Motor neuron (in vitro differentiated cells): ENCODE measurements around the gene IP6K2. TPM values are rescaled to one million over a fixed set of nuclear protein-coding genes. Genes with fewer than 3 reads are reported as not detected.
"Not testable (repeated sequence)": the region's sequence is repeated elsewhere in the genome, so short reads cannot be mapped to it uniquely, and the experiment has no call there.

Source experiments
- ATAC-seq, 8 experiments: fragments of 200-7000 bp; cut with Tn5 transposase; replicated peaks in 6 of 8; 2 replicates each; pipeline ENCODE4 v1.8.0; 2021; ENCODE audit warnings: mild to moderate bottlenecking in 8 of 8, moderate library complexity in 8 of 8
- H3K27ac ChIP-seq, 2 donors: fragments of 250-450 bp; sonication (Bioruptor Pico); 2 replicates each; pipeline ENCODE4 v1.9.0; 2021; ENCODE audit warnings: antibody characterized with exemption in 2 of 2, mild to moderate bottlenecking in 2 of 2, moderate library complexity in 1 of 2
- H3K4me1 ChIP-seq, 2 donors: fragments of 250-450 bp; sonication (Bioruptor Pico); replicated peaks in 1 of 2; 2 replicates each; pipeline ENCODE4 v1.6.1; 2021; ENCODE audit warnings: antibody characterized with exemption in 2 of 2, mild to moderate bottlenecking in 2 of 2, moderate library complexity in 1 of 2
- H3K4me3 ChIP-seq, 5 donors: fragments of 250-450 bp; sonication (Bioruptor Pico); 2 replicates each; pipeline ENCODE4 v1.9.0; 2021; ENCODE audit warnings: antibody characterized with exemption in 5 of 5, mild to moderate bottlenecking in 5 of 5, moderate library complexity in 4 of 5
- WGBS, 10 experiments: fragments of 450-650 bp; shearing (Covaris generic); methylation state at CpG; one replicate each; pipeline ENCODE4 v1.0.0; 2022; 5-methylcytosine and 5-hydroxymethylcytosine counted together
- in situ Hi-C, 9 experiments: fragments of 400-800 bp; cut with MboI; loops; one replicate each; pipeline ENCODE4 v1.15.0; 2021; ENCODE audit warnings: low sequenced_read_pairs in 9 of 9, low pct_unique_long_range_greater_than_20kb in 2 of 9; ENCODE audit not compliant: unreplicated experiment in 9 of 9
- total RNA-seq, 8 experiments: library from RNA; unstranded; fragments of 300-600 nt; gene quantifications; 2 replicates each; pipeline versions ENCODE4 v1.2.3 to v1.2.4, GENCODE V29; 2022

Gene IP6K2
- 100 to 1,000 TPM in 7 of 8 experiments, 10 to 100 TPM in 1; 81.9 to 215 (median 154) TPM for total RNA-seq

DNA sequence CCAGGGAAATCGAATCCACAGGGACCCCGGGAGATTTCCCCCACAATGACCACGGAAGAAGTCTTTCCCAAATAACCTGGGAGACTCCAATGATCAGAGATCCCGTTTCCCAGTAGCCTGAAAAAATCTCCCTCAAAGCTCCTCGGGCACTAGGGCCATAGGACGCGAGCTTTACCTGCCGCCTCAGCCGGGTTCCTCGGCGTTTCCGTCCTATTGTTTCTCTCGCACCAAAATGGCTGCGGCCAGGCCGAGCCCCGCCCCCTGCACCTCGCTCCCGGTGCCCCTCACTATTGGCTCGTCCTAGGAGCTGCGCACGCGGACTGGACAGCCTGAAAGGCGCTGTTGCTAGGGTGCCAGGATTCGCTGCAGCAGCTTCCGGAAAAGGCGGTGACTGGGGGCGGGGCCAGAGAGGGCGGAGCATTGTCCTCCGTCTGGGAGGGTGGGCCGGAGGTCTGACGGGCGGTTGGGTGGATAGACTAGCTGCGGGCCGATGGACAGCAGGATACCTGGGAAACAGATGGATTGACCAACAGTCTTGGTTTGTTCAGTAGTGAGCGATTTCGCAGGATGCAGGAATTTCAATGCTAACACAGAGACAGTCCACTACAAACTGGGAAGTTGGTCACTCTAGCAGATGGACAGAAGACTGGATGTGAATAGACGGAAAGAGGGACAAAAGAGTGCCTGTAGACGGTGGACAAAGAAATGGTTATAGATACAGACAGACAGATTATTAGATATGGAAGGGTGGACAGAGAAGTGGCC lies at the start of gene IP6K2:
Gene IP6K2, minus strand, starts transcription at position 240 of the 765 bp plus-strand sequence. CDS start 21,930 bp downstream, outside the sequence.
- peak within 1 kb of the TSS; percentile 77 to 93 (median 80) for H3K4me3 ChIP-seq
- peaks cover 10 to 15% of the 10 kb centered on the region in 2 donors for H3K4me1 ChIP-seq
- H3K27ac ChIP-seq, result peak within 1 kb of the TSS; percentile 92 to 94
- peak; percentile 97 to 100 (median 99) for ATAC-seq
- in situ Hi-C loops, result no loop called here
- 0 to 83% (median 5%) methylated on average over 1 to 9 of the region's 38 CpGs; no CpG with 5 or more reads in 3 of the 10 experiments for WGBS, 10 experiments

- Histone ChIP-seq H3K4me1 (no peaks in the 10 kb centered on the region), H3K27ac (no peak overlapping the region), H3K4me3 (no peak overlapping the region)
- in situ Hi-C loops, result no loop called here
- no peak for ATAC-seq
- WGBS, 10 experiments, result 29 to 100% (median 100%) methylated on average over 1 of the region's 1 CpG; no CpG with 5 or more reads in 3 of the 10 experiments
These were observed 48.4 kb upstream of the IP6K2 start for GRCh38 chr3:48765376-48765775.

- 75 to 100% (median 92%) methylated on average over 2 to 3 of the region's 3 CpGs for WGBS, 10 experiments
- H3K27ac ChIP-seq, result no peak overlapping the region
- no peak for ATAC-seq
- in situ Hi-C loops, result no loop called here
- H3K4me3 ChIP-seq, result no peak overlapping the region
- H3K4me1 ChIP-seq, result no peaks in the 10 kb centered on the region
These were observed 45.8 kb upstream of the IP6K2 start for GRCh38 chr3:48762816-48763215.

DNA sequence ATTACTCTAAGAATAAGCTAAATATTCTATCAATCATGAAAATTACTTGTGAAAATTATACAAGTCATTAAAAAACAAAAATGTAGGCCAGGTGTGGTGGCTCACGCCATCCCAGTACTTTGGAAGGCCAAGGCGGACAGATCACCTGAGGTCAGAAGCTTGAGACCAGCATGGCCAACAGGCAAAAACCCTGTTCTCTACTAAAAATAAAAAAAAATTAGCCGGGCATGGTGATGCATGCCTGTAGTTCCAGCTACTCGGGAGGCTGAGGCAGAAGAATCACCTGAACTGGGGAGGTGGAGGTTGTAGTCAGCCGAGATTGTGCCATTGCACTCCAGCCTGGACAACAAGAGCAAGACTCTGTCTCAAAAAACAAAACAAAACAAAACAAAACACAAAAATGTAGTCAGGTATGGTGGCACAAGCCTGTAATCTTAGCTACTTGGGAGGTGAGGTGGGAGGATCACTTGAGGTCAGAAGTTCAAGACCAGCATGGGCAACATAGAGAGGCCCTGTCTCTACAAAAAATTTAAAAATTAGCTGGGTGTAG lies 43.0 kb upstream of the IP6K2 start:
- H3K4me1 ChIP-seq, ATAC-seq, in situ Hi-C loops, H3K4me3 ChIP-seq, H3K27ac ChIP-seq: not testable (repeated sequence)
- 80 to 100% (median 95%) methylated on average over 1 to 5 of the region's 5 CpGs; no CpG with 5 or more reads in 2 of the 10 experiments for WGBS, 10 experiments

DNA sequence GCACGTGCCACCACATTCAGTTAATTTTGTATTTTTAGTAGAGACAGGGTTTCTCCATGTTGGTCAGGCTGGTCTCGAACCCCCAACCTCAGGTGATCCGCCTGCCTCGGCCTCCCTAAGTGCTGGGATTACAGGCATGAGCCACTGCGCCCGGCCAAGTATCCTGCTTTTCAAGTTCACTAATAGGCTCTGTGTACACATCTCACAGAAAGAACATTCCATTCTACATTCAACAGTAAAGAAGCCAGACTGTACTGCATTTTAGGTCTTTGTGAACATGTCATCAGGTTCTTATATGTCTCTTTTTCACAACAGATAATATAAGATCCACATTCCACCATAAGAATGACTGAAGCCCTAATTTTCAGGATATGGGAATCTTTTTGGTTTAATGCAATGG lies 42.5 kb upstream of the IP6K2 start:
- in situ Hi-C loops, H3K4me1 ChIP-seq, H3K27ac ChIP-seq, H3K4me3 ChIP-seq: not testable (repeated sequence)
- peak in 1 of 8 experiments; percentile 23 for ATAC-seq
- WGBS, 10 experiments, result 93 to 100% (median 99%) methylated on average over 1 to 5 of the region's 6 CpGs; no CpG with 5 or more reads in 6 of the 10 experiments

GRCh38 chr3:48759071-48759470 lies 42.0 kb upstream of the IP6K2 start:
- Histone ChIP-seq H3K4me3 (no peak overlapping the region), H3K27ac (no peak overlapping the region), H3K4me1 (no peaks in the 10 kb centered on the region)
- no CpG with 5 or more reads among the region's 4 CpGs for WGBS, 10 experiments
- no peak for ATAC-seq
- in situ Hi-C loops, result no loop called here

GRCh38 chr3:48756640-48757039 lies 39.6 kb upstream of the IP6K2 start:
- in situ Hi-C loops, result no loop called here
- no peak for ATAC-seq
- H3K4me3 ChIP-seq, result no peak overlapping the region
- 46 to 100% (median 83%) methylated on average over 2 to 5 of the region's 5 CpGs; no CpG with 5 or more reads in 1 of the 10 experiments for WGBS, 10 experiments
- H3K27ac ChIP-seq, result no peak overlapping the region
- H3K4me1 ChIP-seq, result no peaks in the 10 kb centered on the region

- in situ Hi-C loops, result no loop called here
- Histone ChIP-seq H3K4me1 (no peaks in the 10 kb centered on the region), H3K4me3 (no peak overlapping the region), H3K27ac (no peak overlapping the region)
- 20 to 100% (median 80%) methylated on average over 1 of the region's 1 CpG; no CpG with 5 or more reads in 5 of the 10 experiments for WGBS, 10 experiments
- no peak for ATAC-seq
These were observed 33.8 kb upstream of the IP6K2 start for GRCh38 chr3:48750856-48751255.

DNA sequence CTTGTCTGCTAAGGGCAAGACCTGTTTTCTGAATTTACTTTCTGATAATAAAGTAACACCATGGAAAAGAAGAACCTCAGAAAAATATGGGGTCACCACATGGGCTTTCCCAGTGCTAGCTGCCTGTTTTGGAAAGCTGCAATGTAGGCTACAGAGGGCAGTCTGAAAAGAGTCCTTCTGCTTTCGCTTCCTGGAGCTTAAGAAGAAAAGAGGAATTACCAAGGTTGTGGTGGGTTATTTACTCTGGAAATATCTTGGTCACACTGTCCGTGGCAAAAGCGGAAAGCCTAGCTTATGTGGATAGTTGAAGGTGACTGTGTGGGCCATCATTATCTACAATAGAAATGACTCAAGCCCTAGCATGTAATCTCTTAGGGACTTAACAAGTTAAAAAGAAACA lies 31.7 kb upstream of the IP6K2 start:
- no peaks in the 10 kb centered on the region for H3K4me1 ChIP-seq
- in situ Hi-C loops, result no loop called here
- H3K4me3 ChIP-seq, result no peak overlapping the region
- ATAC-seq, result no peak
- H3K27ac ChIP-seq, result no peak overlapping the region
- WGBS, 10 experiments, result 88 to 100% (median 100%) methylated on average over 1 to 3 of the region's 3 CpGs

DNA sequence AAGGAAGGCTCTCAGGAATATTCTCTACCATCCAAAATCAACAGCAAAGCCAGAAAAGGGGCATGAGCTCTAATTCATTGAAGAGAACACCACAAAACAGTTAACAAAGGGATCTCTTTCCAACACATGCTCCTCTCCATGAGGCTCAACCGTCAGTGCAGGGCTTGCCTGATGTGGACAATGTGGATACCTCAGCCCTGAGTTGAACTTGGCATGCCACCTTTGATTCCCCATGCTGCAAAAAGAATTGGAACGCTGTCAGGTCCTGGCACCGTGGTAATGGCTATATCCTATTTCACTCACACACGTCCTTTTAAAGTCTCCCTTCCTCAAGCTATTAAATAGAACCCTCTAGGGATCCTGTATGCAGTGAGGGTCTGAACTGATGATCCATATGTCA lies 30.7 kb upstream of the IP6K2 start:
- H3K27ac ChIP-seq, result no peak overlapping the region
- in situ Hi-C loops, result no loop called here

DNA sequence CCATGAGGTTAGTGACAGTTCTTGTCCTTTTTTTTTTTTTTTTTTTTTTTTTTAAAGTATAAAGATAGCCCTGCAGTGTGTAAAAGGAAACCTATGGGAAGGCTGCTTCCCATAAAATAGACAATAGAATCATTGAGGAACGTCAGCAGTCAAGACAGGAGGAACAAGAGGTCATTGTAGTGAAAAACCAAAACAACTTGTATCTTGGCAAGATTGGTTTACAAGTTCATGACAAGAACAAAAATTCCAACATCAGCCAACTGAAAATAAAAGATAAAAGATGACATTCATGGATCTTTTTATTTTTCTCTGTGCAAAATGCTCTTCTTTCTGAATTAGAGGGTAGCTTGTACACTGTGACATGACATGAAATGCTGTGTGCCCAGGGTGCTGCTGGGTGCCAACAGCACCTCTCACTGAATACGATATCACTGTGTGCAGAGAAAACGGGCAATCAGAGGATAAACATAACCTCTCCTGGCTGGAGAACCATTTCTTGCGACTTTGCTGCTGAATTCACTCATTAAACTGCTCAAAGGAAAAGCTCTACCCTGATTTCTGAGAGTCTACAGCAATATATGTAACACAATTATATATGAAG lies 30.1 kb upstream of the IP6K2 start:
- no peak overlapping the region for H3K4me3 ChIP-seq
- no peak overlapping the region for H3K27ac ChIP-seq
- no peak for ATAC-seq
- in situ Hi-C loops, result no loop called here
- H3K4me1 ChIP-seq, result no peaks in the 10 kb centered on the region
- 25 to 100% (median 74%) methylated on average over 1 to 4 of the region's 4 CpGs for WGBS, 10 experiments

More for the DNA sequence above, 30.7 kb upstream of the IP6K2 start:
- Histone ChIP-seq H3K4me1 (no peaks in the 10 kb centered on the region), H3K4me3 (no peak overlapping the region)
- no peak for ATAC-seq
- 81 to 100% (median 89%) methylated on average over 2 to 4 of the region's 4 CpGs; no CpG with 5 or more reads in 4 of the 10 experiments for WGBS, 10 experiments

GRCh38 chr3:48743773-48744172 lies 26.8 kb upstream of the IP6K2 start:
- Histone ChIP-seq H3K27ac (no peak overlapping the region), H3K4me1 (peaks cover 8 to 12% of the 10 kb centered on the region in 2 donors), H3K4me3 (no peak overlapping the region)
- ATAC-seq, result no peak
- WGBS, 10 experiments, result 67 to 100% (median 90%) methylated on average over 1 to 6 of the region's 7 CpGs; no CpG with 5 or more reads in 1 of the 10 experiments
- in situ Hi-C loops, result no loop called here

DNA sequence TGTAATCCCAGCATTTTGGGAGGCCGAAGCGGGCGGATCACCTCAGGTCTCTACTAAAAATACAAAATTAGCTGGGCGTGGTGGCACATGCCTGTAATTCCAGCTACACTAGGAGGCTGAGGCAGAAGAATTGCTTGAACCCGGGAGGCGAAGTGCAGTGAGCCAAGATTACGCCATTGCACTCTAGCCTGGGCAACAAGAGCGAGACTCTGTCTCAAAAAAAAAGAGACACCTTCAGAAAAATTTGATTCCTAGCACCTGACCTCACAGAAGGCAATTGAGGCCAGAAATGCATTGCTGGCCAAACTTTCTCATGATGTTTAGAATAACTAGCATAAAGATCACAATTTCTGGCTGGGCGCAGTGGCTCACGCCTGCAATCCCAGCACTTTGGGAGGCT lies 24.2 kb upstream of the IP6K2 start:
- in situ Hi-C loops, H3K27ac ChIP-seq, ATAC-seq, H3K4me3 ChIP-seq: not testable (repeated sequence)
- peaks cover 8 to 12% of the 10 kb centered on the region in 2 donors for H3K4me1 ChIP-seq
- 40 to 100% (median 96%) methylated on average over 1 to 7 of the region's 10 CpGs; no CpG with 5 or more reads in 2 of the 10 experiments for WGBS, 10 experiments
